IPS-NIHi7 (cell line): ENCODE results near the gene DDX19B.
A peak's percentile ranks its signal among the peaks of the same experiment; 100 is the strongest.
"Not testable (repeated sequence)": the region's sequence is repeated elsewhere in the genome, so short reads cannot be mapped to it uniquely, and the experiment has no call there.

Source experiments
- DNase-seq: peaks from one replicate; pipeline ENCODE4 v3.0.0; 2012; ENCODE audit warnings: mixed read lengths; ENCODE audit errors: extremely low spot score

The DDX19B gene

DNA sequence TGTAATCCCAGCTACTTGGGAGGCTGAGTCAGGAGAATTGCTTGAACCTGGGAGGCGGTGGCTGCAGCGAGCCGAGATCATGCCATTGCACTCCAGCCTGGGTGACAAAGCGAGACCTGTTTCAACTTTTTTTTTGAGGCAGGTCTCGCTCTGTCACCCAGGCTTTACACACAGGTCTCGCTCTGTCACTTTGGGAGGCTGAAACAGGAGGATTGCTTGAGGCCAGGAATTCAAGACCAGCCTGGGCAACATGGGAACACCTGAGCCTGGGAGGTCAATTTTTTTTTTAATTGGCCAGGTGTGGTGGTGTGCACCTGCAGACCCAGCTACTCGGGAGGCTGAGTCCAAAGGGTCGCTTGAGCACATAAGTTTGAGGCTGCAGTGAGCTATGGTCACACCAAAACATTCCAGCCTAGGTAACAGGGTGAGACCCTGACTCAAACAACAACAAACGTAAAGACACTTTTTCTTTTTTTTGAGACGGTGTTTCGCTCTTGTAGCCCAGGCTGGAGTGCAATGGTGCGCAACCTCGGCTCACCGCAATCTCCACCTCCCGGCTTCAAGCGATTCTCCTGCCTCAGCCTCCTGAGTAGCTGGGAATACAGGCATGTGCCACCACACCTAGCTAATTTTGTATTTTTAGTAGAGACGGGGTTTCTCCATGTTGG is 11.5 kb upstream of the DDX19B start:
- not testable (repeated sequence) for DNase-seq

DNA sequence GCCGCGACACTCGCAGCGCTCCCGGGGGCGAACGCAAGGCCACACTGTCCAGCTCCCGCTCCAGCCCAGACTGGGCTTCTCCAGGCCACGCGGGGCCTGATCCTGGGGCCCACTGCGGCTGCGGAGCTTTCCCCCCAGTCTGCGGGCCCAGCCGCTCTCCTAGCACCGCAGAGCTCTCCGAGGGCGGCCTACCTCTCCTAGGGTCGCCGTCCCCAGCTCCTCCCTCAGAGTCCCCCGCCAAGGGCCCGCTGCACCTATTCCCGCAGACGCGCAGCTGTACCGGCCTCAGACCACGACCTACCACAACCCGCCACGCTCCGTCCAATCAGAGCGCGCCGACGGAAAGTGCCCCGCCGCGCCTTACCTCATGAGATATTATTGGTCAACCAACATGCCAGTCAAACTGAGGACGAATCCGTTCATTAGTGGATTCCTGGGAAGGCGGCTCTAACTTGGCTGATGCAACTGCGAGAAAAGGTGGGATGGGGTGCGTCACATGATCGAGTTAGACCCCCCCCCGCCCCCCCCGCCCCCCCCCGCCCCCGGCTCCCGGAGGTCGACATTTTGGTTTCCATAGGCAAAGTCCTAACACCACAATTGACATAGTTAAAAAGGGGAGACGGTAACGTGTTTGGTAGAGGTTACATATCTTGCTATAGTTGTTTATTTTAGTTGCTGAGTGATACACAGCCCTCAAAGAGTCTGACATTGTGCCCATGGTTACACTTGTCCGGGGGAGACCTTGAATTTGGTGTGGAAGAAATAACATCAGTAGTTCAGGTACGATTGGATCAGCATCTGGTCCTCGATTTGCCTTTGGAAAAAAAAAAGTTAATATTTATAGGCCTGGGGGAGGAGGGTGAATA is 9.5 kb upstream of the DDX19B start, which contains the start of gene AARS1:
TSS of gene AARS1 (minus strand) at position 278 of the 866 bp plus-strand sequence. CDS start 6,743 bp downstream, outside the sequence.
- DNase-seq, result peak; percentile 99

DNA sequence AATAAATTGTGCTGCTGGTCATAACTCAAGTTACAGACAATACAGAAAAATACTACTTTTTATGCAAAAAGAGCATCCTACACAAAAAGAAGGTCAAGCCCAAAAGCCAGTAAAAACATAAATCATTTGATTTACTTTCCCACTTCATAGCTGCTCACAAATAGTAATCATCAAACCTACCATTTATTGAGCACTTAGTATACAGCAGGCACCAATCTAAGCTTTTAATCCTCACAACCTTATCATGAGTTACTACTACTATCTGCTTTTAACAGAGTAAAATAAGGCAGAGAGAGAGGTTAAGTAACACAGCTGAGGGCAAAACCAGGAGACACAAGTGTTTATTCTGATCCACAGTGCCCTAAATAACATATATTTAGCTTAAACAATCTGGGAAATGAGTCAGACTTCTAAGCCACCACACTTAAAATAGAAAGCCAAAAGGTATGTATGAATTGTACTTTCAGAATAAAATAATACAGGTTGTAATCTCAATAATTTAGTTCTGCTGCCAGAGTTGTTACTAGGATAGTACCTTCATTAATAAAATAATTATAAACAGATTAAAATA is 8.0 kb upstream of the DDX19B start:
- DNase-seq, result no peak

DNA sequence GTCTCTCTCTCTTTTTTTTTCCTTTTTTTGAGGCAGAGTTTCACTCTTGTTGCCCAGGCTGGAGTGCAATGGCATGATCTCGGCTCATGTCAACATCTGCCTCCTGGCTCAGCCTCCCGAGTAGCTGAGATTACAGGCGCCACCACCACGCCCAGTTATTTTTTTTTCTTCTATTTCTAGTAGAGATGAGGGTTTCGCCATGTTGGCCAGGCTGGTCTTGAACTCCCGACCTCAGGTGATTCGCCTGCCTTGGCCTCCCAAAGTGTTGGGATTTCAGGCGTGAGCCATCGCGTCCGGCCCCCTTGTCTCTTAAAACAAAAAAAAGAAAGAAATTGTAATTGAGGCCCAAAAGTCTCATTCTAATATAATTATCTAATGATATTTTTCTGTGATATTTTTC is 6.8 kb upstream of the DDX19B start:
- not testable (repeated sequence) for DNase-seq

DNA sequence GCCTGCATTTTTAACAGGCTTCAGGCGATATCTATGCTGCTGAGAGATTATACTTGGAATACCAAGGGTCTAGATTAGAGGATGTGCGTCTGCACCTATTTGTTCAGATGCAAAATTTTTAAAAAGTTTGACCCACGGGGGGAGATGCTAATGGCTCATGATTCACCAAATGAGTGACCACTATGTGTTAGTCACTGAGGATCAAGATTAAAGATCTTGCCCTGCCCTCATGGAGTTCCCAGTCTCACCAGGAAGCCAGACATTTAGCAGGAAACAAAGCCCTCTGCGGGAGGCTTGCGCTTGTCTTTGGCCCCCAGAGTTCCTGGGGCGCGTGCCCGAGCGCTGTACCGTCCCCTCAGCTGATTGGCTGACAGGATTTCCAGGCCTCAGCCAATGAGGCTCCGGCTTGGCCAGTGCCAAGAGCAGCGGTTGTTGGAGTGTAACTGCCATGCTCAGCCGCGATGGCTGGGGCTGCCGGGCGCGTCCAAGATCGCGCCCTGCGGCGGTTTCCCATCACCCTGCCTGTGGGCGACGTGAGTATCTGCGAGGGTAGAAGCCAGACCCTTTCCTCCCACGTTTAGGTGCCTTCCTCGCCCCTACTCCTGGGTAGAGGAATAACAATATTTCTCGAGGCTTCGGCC is 4.5 kb upstream of the DDX19B start:
- DNase-seq, result no peak

DNA sequence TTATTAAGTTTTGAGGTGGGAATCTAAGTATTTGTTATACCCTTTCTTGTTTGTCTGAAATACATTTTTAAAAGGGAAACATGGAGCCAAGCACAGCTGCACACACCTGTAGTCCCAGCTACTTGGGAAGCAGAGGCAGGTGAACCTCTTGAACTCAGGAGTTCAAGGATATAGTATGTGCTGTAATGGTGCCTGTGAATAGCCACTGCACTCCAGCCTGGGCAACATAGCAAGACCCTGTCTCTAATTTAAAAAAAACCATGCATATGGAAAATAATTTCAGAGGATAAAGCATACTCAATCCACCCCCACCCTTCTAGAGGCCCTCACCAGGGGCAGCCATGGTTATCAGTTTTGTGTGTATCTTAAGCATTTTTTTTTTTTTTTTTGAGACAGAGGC is 3.4 kb upstream of the DDX19B start:
- no peak for DNase-seq

DNA sequence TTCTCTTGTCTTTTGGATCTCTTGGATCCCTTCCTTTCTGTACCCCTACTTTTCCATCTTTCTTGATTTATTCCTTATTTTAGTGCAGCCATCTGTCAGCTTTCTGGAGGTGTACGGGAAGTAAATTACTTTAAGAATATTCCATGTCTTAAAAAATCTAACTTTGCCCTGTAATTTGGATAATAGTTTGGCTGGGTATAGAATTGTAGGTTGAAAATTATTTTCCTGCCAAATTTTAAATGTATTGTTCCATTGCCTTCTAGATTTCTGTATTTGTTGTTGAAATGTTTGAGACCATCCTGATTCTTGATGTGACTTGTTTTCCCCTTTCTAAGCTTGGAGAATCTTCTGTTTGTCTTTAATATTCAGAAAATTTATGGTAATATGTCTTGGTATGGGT is 2.1 kb downstream of the DDX19B start:
- DNase-seq, result no peak

DNA sequence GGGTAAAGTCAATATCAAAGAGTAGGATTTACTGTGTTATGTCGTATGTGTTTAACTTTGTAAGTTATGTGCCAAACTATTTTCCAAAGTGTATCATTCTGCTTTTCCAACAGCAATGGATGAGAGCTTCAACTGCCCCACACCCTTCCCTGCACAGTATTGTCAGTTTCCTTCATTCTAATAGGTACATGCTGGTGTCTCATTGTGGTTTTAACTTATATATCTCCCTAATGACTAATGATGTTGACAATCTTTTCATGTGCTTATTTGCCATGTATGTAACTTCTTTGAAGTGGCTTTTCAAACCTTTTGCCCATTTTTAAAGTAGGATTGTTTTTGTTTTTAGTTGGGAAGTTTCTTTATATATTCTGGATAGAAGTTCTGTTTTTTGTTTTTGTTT is 3.8 kb downstream of the DDX19B start:
- DNase-seq, result no peak

DNA sequence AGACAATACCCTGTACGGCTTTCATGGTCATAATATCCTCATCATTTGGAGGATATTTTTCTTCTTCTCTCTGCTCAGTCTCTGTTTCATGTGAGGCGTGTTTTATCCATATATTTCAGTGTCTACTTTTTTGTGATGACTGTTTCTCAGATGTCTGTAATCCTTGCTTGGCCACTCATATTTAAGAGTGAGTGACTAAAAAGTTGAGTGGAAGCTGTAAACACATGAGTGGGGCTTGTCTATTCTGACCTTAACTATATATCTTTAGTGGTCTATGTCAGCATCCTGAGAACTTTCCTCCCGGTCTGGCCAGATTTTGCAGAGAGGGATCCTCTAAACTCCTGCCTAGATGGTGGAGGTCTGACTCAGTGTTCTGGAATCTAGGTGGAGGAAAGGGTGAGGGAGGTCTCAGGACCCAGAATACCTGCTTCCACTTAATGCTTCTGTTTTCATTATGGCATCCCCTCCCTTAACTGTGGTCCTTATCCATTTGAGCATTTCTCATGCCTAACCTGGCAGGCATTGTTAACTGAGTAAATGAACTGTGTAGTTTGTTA is 6.0 kb downstream of the DDX19B start:
- peak; percentile 36 for DNase-seq

DNA sequence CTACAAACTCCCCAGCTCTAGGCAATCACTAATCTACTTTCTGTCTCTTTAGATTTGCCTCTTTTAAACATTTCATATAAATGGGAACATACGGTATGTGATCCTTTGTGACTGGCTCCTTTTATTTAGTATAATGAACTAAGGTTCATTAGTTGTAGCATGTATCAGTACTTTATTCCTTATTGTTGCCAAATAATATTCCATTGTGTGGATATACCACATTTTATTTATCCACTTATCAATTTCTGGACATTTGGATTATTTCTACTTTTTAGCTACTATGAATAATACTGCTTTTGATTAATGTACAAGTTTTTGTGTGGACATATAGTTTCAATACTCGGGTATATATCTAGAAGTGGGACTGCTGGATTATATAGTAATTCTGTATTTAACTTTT is 7.9 kb downstream of the DDX19B start:
- no peak for DNase-seq

DNA sequence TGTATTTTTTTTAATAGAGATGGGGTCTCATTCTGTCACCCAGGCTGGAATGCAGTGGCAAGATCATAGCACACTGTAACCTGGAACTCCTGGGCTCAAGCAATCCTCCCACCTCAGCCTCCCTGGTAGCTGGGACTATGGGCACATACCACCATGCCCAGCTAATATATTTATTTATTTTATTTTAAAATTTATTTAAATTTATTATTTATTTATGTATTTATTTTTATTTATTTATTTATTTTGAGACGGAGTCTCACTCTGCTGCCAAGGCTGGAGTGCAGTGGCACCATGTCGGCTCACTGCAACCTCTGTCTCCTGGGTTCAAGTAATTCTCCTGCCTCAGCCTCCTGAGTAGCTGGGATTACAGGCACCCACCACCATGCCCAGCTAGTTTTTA is 8.7 kb downstream of the DDX19B start:
- not testable (repeated sequence) for DNase-seq

DNA sequence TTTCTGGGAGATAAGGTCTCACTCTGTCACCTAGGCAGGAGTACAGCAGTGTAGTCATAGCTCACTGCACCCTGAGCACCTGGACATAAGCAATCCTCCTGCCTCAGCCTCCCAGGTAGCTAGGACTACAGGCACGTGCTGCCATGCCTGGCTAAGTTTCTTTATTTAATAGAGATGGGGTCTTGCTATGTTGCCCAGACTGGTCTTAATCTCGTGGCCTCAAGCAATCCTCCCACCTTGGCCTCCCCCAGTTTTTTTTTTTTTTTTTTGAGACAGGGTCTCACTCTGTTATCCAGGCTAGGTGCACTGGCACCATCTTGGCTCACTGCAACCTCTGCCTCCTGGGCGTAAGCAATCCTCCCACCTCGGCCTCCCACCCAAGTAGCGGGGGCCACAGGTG is 21.1 kb downstream of the DDX19B start:
- no peak for DNase-seq

DNA sequence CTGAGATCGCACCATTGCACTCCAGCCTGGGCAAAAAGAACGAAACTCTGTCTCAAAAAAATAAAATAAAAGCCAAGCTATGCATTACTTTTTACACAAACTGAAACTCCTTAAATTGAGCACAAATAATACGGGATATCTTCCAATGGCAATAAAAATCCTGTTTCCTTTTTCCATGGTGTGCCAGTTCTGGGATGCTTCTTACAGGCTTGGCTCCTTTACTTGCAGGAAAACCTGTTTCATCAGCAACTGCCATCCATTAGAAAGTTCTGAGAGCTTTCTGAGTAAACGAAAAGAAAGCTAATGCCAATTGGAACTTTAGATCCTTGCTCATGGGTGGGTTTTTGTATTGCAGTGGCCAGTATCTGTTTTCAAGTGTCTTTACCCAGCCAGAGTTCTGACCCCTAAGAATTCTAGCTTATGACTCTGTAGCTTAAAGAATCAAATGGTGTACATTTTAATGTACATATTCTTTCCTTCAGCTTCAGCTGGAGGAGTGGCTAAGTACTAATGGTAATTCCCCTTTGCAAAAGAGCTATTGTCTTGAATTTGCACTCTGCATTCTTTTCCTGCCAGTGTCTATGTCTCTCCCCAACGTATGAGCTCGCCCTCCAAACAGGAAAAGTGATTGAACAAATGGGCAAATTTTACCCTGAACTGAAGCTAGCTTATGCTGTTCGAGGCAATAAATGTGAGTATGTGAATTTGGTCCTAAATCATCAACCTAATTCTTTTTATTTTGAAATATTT is 26.2 kb downstream of the DDX19B start:
- DNase-seq, result no peak

DNA sequence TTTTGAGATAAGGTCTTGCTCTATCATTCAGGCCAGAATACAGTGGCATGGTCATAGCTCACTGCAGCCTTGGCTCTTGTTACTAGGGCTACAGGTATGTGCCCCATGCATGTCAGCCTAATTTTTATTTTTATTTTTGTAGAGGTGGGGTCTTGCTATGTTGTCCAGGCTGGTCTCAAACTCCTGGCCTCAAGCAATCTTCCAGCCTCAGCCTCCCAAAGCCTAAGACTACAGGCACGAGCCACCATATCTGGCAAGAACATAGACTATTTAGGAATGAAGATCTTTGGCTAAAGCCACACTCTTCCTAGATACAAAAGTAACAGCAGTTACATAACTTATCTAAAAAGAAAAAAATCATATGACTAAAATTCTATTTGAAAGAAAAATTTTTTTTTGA is 32.1 kb downstream of the DDX19B start:
- no peak for DNase-seq

DNA sequence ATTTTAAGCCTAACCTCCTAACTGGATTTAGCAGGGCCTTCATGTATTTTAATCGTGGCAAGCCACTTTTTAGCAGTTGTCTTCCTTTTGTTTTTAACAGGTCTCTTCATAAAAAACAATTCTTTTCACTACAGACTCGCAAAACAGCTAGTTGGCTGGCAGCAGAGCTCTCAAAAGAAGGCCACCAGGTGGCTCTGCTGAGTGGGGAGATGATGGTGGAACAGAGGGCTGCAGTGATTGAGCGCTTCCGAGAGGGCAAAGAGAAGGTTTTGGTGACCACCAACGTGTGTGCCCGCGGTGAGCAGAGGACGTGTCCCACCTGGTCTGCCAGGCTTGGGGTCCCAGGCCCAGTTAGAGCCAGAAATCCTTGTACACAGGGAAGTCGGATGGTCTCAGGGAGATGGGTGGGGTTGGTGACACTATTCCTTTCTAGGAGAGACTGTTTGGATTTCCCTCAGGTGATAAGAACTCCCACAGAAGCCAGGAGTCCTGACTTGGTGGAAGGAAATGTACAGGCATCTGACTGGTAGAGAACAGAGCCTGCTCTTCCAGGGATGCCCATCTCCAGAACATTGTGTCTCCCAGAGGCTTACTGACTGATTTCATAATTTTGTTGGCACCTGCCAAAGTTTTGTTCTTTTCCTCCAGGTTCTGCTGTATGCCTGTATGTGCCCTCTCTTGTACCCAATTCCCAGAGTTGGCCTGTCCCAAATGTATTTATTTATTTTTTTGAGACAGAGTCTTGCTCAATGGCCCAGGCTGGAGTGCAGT is 32.8 kb downstream of the DDX19B start:
- DNase-seq, result peak; percentile 18

DNA sequence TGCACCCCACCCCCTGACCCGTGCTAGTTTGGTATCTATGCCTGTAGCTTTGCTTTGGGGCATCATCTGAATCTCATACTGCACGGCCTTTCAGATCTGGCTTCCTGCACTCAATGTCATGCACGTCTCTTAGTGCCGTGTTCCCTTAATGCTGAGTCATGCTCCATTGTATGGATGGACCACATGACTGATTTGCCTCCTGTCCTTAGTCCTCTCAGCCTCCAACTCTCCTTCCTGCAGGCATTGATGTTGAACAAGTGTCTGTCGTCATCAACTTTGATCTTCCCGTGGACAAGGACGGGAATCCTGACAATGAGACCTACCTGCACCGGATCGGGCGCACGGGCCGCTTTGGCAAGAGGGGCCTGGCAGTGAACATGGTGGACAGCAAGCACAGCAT is 33.7 kb downstream of the DDX19B start:
- DNase-seq, result not testable (repeated sequence)

DNA sequence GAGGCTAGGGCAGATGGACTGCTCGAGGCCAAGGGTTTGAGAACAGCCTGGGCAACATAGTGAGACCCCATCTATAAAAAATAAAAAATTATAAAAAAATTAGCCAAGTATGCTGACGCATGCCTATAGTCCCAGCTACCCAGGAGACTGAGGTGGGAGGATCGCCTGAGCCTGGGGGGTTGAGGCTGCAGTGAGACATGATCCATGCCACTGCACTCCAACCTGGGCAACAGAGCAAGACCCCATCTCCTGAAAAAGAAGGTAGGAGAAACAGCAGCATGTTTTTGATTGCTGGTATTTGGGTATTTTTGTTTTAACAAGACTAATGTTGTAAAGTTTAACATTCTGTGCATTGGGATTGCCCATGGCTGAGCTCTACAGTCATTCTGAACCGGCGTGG is 38.8 kb downstream of the DDX19B start:
- no peak for DNase-seq

DNA sequence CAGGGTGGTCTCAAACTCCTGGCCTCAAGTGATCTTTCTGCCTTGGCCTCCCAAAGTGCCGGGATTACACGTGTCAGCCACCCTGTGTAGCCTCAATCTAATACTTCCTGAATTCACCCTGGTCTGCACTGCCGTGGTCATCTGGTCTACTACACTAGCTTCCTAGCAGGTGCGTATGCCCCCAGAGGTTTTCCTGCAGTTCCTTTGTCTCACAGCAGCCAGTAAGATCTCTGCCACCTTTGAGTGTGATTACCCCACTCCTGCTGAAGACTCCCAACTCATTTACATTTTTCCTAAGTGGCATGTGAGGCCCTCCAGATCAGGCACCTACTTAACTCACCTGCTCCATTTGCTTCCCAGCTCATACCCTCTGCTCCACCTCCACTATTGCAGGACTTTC is 42.6 kb downstream of the DDX19B start:
- no peak for DNase-seq

DNA sequence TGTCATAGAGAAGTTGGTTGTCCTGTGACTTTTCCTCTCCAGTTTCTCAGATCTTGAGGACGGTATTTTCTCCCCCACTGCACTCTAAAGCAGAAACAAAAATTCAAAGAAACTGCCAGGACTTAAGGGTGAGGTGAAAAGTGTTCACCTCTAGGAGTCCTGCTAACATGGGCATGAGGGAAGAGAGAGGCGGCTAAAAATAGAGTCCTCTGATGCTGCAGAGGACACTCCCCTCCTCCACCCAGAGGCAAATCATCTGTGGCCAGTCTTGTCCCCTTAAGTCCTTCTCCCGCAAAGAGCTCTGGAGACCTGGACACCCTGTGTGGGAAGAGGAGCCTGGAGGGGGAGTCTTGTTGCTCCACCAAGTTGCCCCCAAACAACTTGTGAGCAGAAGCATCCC is 43.0 kb downstream of the DDX19B start:
- DNase-seq, result no peak

DNA sequence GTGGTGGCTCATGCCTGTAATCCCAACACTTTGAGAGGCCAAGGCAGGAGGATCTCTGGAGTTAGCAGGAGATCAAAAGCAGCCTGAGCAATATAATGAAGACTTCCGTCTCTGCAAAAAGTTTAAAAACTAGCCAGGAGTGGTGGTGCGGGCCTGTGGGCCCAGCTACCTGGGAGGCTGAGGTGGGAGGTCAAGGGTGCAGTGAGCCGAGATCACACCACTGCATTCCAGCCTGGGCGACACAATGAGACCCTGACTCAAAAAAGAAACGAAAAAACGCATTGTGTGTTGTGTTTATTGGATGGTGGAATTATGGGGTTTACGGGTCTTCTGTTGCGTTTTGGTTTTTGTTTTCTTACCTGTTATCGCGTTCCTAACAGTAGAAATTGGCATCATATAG is 46.9 kb downstream of the DDX19B start:
- DNase-seq, result no peak

DNA sequence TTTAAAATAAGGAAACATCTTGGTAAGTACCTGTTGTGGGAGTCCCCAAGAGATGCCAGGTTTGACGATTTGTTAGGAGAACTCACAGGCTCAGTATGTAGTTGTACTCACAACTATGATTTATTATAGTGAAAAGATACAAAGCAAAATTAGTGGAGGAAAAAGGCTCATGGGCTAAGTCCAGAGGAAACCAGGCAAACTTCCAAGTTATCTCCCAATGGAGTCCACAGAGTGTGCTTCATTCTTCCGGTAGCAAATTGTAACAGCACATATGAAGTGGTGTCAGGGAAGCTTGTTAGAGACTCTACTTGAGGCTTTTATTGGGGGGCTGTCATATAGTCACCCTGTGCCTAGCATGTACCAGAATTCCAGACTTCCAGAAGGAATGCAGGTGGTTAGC is 50.0 kb downstream of the DDX19B start:
- DNase-seq, result no peak
